H1 (cell line): ENCODE measurements around the gene OPRD1. TPM values are rescaled to one million over a fixed set of nuclear protein-coding genes. Genes with fewer than 3 reads are reported as not detected.

Experiments used
- CTCF ChIA-PET: fragments of 300-600 bp; sonication (Branson Sonifier 250); formaldehyde crosslinking; loops from one replicate; lab custom pipeline; 2021; ENCODE audit not compliant: partially characterized antibody; lab: Charles Lee
- POLR2A ChIA-PET: fragments of 300-600 bp; sonication (Branson Sonifier 250); formaldehyde crosslinking; loops from one replicate; lab custom pipeline; 2021; ENCODE audit warnings: inconsistent platforms; ENCODE audit not compliant: partially characterized antibody; lab: Charles Lee
- DNase-seq, 2 experiments: peaks; one replicate each; pipeline versions ENCODE4 v3.0.0 to v3.0.0-alpha.2; 2010 to 2022; ENCODE audit warnings: low spot score in 2 of 2, low read depth in 1 of 2, mixed read lengths in 1 of 2
- FAIRE-seq: peaks from 2 replicates; lab custom pipeline; 2011; peaks lifted over from hg19 to GRCh38; lab: Jason Lieb, UNC
- H2AFZ ChIP-seq: 2 replicates; pipeline ENCODE4 v1.8.1; 2012; ENCODE audit warnings: low read length, inconsistent platforms
- H2AK5ac ChIP-seq: 2 replicates; pipeline ENCODE4 v1.6.1; 2013; ENCODE audit warnings: low read depth, low read length
- H2BK120ac ChIP-seq: replicated peaks from 2 replicates; pipeline ENCODE3; 2013; ENCODE audit warnings: low read depth, low read length, inconsistent platforms
- H2BK12ac ChIP-seq: 2 replicates; pipeline ENCODE4 v1.6.1; 2013; ENCODE audit warnings: low read depth, low read length
- H2BK15ac ChIP-seq: 2 replicates; pipeline ENCODE4 v1.6.1; 2013; ENCODE audit warnings: low read length
- H2BK20ac ChIP-seq: 2 replicates; pipeline ENCODE4 v1.6.1; 2013; ENCODE audit warnings: low read length
- H2BK5ac ChIP-seq: 2 replicates; pipeline ENCODE4 v1.6.1; 2013; ENCODE audit warnings: low read depth, low read length
- H3K14ac ChIP-seq: 2 replicates; pipeline ENCODE4 v1.6.1; 2013; ENCODE audit warnings: inconsistent platforms; ENCODE audit not compliant: insufficient read length
- H3K18ac ChIP-seq: 2 replicates; pipeline ENCODE4 v1.6.1; 2013; ENCODE audit warnings: low read length; ENCODE audit errors: extremely low read depth
- H3K23ac ChIP-seq: 2 replicates; pipeline ENCODE4 v1.6.1; 2013; ENCODE audit warnings: inconsistent platforms; ENCODE audit not compliant: insufficient read length
- H3K23me2 ChIP-seq: 2 replicates; pipeline ENCODE4 v1.6.1; 2013; ENCODE audit warnings: low read depth, low read length
- H3K27ac ChIP-seq: 2 replicates; pipeline ENCODE4 v1.6.1; 2011; ENCODE audit warnings: low read depth, low read length, inconsistent platforms
- H3K27me3 ChIP-seq, 4 experiments: replicated peaks in 1 of 4; 1 replicate in 1 of 4; 2 replicates in 3 of 4; pipeline versions ENCODE4 v1.6.1 to v1.8.1; 2011 to 2013; ENCODE audit warnings: low read length in 3 of 4, mild to moderate bottlenecking in 3 of 4, inconsistent platforms in 2 of 4, mixed read lengths in 2 of 4, moderate library complexity in 1 of 4; ENCODE audit not compliant: control insufficient read depth in 3 of 4, insufficient read depth in 3 of 4; ENCODE audit errors: extremely low read depth in 1 of 4
- H3K36me3 ChIP-seq, 4 experiments: 2 replicates each; pipeline versions ENCODE4 v1.6.1 to v1.8.1; 2011 to 2013; ENCODE audit warnings: mild to moderate bottlenecking in 4 of 4, low read length in 3 of 4, moderate library complexity in 2 of 4, control low read depth in 1 of 4, inconsistent platforms in 1 of 4; ENCODE audit not compliant: insufficient read depth in 4 of 4, control insufficient read depth in 2 of 4
- H3K4ac ChIP-seq: replicated peaks from 2 replicates; pipeline ENCODE3; 2013; ENCODE audit warnings: low read length, low read depth, mixed read lengths, inconsistent platforms; ENCODE audit not compliant: insufficient read length
- H3K4me1 ChIP-seq, 4 experiments: replicated peaks in 1 of 4; 1 replicate in 1 of 4; 2 replicates in 3 of 4; pipeline versions ENCODE4 v1.6.1 to v1.8.1; 2011 to 2013; ENCODE audit warnings: low read length in 3 of 4, inconsistent platforms in 2 of 4, mixed read lengths in 1 of 4; ENCODE audit not compliant: insufficient read depth in 4 of 4, control insufficient read depth in 3 of 4
- H3K4me2 ChIP-seq, 2 experiments: 2 replicates each; pipeline versions ENCODE4 v1.6.1 to v1.8.1; 2011 to 2013; ENCODE audit warnings: low read depth in 2 of 2, low read length in 2 of 2, control low read depth in 1 of 2, inconsistent platforms in 1 of 2, mild to moderate bottlenecking in 1 of 2; ENCODE audit not compliant: insufficient read depth in 1 of 2
- H3K4me3 ChIP-seq, 4 experiments: fragments of 200-600, 300-600 bp in 1 of 4; sonication (generic), shearing (Covaris generic), sonication (Bioruptor Twin) in 1 of 4; 2 replicates each; pipeline versions ENCODE4 v1.5.1 to v1.8.1; 2011 to 2016; ENCODE audit warnings: low read length in 4 of 4, low read depth in 3 of 4, control low read depth in 2 of 4, inconsistent platforms in 2 of 4, mild to moderate bottlenecking in 2 of 4, mixed read lengths in 1 of 4, moderate library complexity in 1 of 4; ENCODE audit not compliant: insufficient read depth in 2 of 4; ENCODE audit errors: extremely low read depth in 1 of 4
- H3K56ac ChIP-seq: replicated peaks from 2 replicates; pipeline ENCODE3; 2013; ENCODE audit warnings: low read depth, mild to moderate bottlenecking, mixed read lengths, low read length, inconsistent platforms; ENCODE audit not compliant: insufficient read length
- H3K79me1 ChIP-seq: 2 replicates; pipeline ENCODE4 v1.6.1; 2013; ENCODE audit warnings: low read depth, low read length, control low read depth
- H3K79me2 ChIP-seq, 2 experiments: 2 replicates each; pipeline versions ENCODE4 v1.6.1 to v1.8.1; 2012 to 2013; ENCODE audit warnings: low read length in 2 of 2, mild to moderate bottlenecking in 2 of 2, inconsistent platforms in 1 of 2; ENCODE audit not compliant: insufficient read depth in 2 of 2, control insufficient read depth in 1 of 2
- H3K9ac ChIP-seq, 4 experiments: replicated peaks in 1 of 4; 1 replicate in 1 of 4; 2 replicates in 3 of 4; pipeline versions ENCODE4 v1.6.1 to v1.8.1; 2011 to 2013; ENCODE audit warnings: low read depth in 3 of 4, low read length in 3 of 4, control low read depth in 2 of 4, mild to moderate bottlenecking in 2 of 4, moderate library complexity in 2 of 4, inconsistent platforms in 1 of 4; ENCODE audit errors: extremely low read depth in 1 of 4
- H3K9me3 ChIP-seq, 2 experiments: 2 replicates each; pipeline versions ENCODE4 v1.6.1 to v1.8.1; 2012 to 2013; ENCODE audit warnings: mild to moderate bottlenecking in 2 of 2, moderate library complexity in 2 of 2, control low read depth in 1 of 2, inconsistent platforms in 1 of 2, low read depth in 1 of 2, low read length in 1 of 2, mixed read lengths in 1 of 2; ENCODE audit not compliant: insufficient read depth in 2 of 2
- H4K20me1 ChIP-seq, 2 experiments: replicated peaks in 1 of 2; 2 replicates each; pipeline versions ENCODE3 to v1.8.1; 2011 to 2013; ENCODE audit warnings: inconsistent platforms in 2 of 2, low read length in 2 of 2, mild to moderate bottlenecking in 1 of 2; ENCODE audit not compliant: insufficient read depth in 2 of 2, control insufficient read depth in 1 of 2
- H4K5ac ChIP-seq: 2 replicates; pipeline ENCODE4 v1.6.1; 2013; ENCODE audit warnings: low read length, low read depth, mixed read lengths, inconsistent platforms; ENCODE audit not compliant: insufficient read length
- H4K8ac ChIP-seq: 2 replicates; pipeline ENCODE4 v1.8.0; 2013; ENCODE audit warnings: mild to moderate bottlenecking, moderate library complexity, low read length, inconsistent platforms; ENCODE audit not compliant: insufficient read depth; ENCODE audit errors: extremely low read depth
- H4K91ac ChIP-seq: replicated peaks from 2 replicates; pipeline ENCODE3; 2013; ENCODE audit warnings: low read length, mixed read lengths, inconsistent platforms; ENCODE audit not compliant: insufficient read length
- BACH1 ChIP-seq: IDR thresholded peaks from 2 replicates; pipeline ENCODE4 v1.6.1; 2012; ENCODE audit warnings: low read length, improper control_type of control experiment
- CHD2 ChIP-seq: IDR thresholded peaks from 2 replicates; pipeline ENCODE4 v1.6.1; 2012; ENCODE audit warnings: low read length, improper control_type of control experiment
- KDM1A ChIP-seq: fragments of 200-600, 300-600 bp; sonication (generic); IDR thresholded peaks from 2 replicates; pipeline ENCODE4 v1.7.1; 2016; ENCODE audit warnings: mild to moderate bottlenecking, low read length, borderline replicate concordance
- NRF1 ChIP-seq: IDR thresholded peaks from 2 replicates; pipeline ENCODE4 v1.6.1; 2011; ENCODE audit warnings: mild to moderate bottlenecking, low read depth, low read length, improper control_type of control experiment
- RAD21 ChIP-seq, 2 experiments: IDR thresholded peaks in 1 of 2; conservative IDR thresholded peaks in 1 of 2; 2 replicates each; pipeline ENCODE4 v1.6.1; 2011; ENCODE audit warnings: low read depth in 2 of 2, low read length in 2 of 2, improper control_type of control experiment in 1 of 2, inconsistent platforms in 1 of 2, mild to moderate bottlenecking in 1 of 2, moderate library complexity in 1 of 2
- RFX5 ChIP-seq: IDR thresholded peaks from 2 replicates; pipeline ENCODE4 v1.6.1; 2011; ENCODE audit warnings: low read depth, low read length, improper control_type of control experiment, borderline replicate concordance
- RXRA ChIP-seq: IDR thresholded peaks from 2 replicates; pipeline ENCODE4 v1.6.1; 2011; ENCODE audit warnings: low read depth, mild to moderate bottlenecking, low read length, moderate library complexity; ENCODE audit not compliant: insufficient read depth
- WGBS, 2 experiments: shearing (Covaris generic) in 1 of 2; methylation state at CpG; one replicate each; pipeline versions ENCODE4 v1.1.6 to v1.1.7; 2013 to 2015; ENCODE audit warnings: low lambda C conversion rate in 2 of 2, mixed read lengths in 2 of 2, inconsistent platforms in 1 of 2, low coverage in 1 of 2, missing lambda C conversion rate in 1 of 2; ENCODE audit not compliant: insufficient replicate concordance in 2 of 2, insufficient coverage in 1 of 2, insufficient read length in 1 of 2; ENCODE audit errors: extremely low coverage in 1 of 2, missing lambda C conversion rate in 1 of 2; 5-methylcytosine and 5-hydroxymethylcytosine counted together
- polyA plus RNA-seq, 7 experiments: library from polyadenylated mRNA; depleted of rRNA in 3 of 7; stranded (reverse) in 5 of 7; unstranded in 2 of 7; fragments of >200 nt in 5 of 7; fragments of 200-250 nt in 2 of 7; gene quantifications; 1 replicate in 5 of 7; 2 replicates in 1 of 7; 4 replicates in 1 of 7; pipeline versions ENCODE4 v1.2.1 to v1.2.3, GENCODE V29; 2011 to 2013; ENCODE audit warnings: missing spikeins in 2 of 7, mixed read lengths in 2 of 7
- total RNA-seq: library from RNA; stranded (reverse); fragmentation: NEBNext Ultra II Directional; extraction: Animal tissue kit (Norgen Biotek cat#: 25700); gene quantifications from 2 replicates; pipeline ENCODE4 v1.2.1, GENCODE V29; 2021

The OPRD1 gene
- total and polyA plus RNA-seq, 2 of the 8 experiments (the other 6 are each of a cell fraction or from before 2014, with no cell fraction given): 2.6 to 3.7 TPM

DNA sequence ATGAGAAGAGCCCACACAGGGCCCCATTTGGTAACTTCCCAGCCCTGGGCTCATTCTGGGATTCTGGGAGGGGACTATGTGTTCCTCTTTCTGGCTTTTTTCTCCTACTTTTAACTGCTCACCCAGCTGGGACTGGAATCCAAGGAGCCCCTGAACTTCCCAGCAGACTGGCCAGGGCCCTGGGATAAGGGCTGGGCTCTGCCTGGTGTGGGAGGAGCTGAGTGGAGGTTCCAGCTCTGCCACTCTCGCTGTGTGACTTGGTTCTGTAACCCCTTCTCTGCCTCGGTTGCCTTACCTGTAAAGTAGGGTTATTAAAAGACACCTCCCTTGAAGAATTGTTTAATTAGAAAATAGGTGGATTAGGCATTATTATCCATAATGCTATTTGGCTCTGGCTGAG is 82.8 kb downstream of the OPRD1 start:
- no peaks in the 10 kb centered on the region for H3K79me1 ChIP-seq
- no peak overlapping the region for H3K18ac ChIP-seq
- H3K9ac ChIP-seq: no peak overlapping the region
- no peak overlapping the region for H2BK120ac ChIP-seq
- no peaks in the 10 kb centered on the region for H4K20me1 ChIP-seq
- H3K79me2 ChIP-seq: no peaks in the 10 kb centered on the region
- H3K27me3 ChIP-seq: no peaks in the 10 kb centered on the region
- H3K4ac ChIP-seq: no peak overlapping the region
- no peak overlapping the region for H2BK5ac ChIP-seq
- H2BK15ac ChIP-seq: no peak overlapping the region
- POLR2A ChIA-PET: interaction anchor here (1.7 to 3.4 kb wide), 2 partner anchors 11 to 19 kb away, joined by 4 to 16 read pairs; partner anchors contain the start of gene EPB41
- no peak overlapping the region for H3K27ac ChIP-seq
- no peaks in the 10 kb centered on the region for H3K9me3 ChIP-seq
- 85% methylated on average over 2 of the region's 2 CpGs; no CpG with 5 or more reads in 1 of the 2 experiments for WGBS, 2 experiments
- peaks cover 0 to 3% (median 1%) of the 10 kb centered on the region in 4 experiments; a peak in 2 of 7 replicates for H3K4me1 ChIP-seq
- no peak overlapping the region for H3K4me2 ChIP-seq
- no peak overlapping the region for H2AFZ ChIP-seq
- TF ChIP-seq RXRA: no peak
- TF ChIP-seq CHD2: no peak
- no peak for TF ChIP-seq RFX5
- no peak for TF ChIP-seq BACH1
- no peak for TF ChIP-seq RAD21 (IDR thresholded peaks at IDR 0.05 in 1 of 2, conservative IDR thresholded peaks at IDR 0.05 in 1 of 2; ENCODE audit: low read depth in 2 of 2, low read length in 2 of 2)
- no peak for TF ChIP-seq KDM1A
- no peak for TF ChIP-seq NRF1
- no peak overlapping the region for H4K5ac ChIP-seq
- H3K23ac ChIP-seq: no peak overlapping the region
- no peak overlapping the region for H3K4me3 ChIP-seq
- FAIRE-seq (no peak), DNase-seq (no peak)
- no peak overlapping the region for H3K56ac ChIP-seq
- H4K91ac ChIP-seq: no peak overlapping the region
- CTCF ChIA-PET: interaction anchor here (0.6 to 12.1 kb wide), 12 partner anchors 13 to 200 kb away, joined by 3 to 130 read pairs (median 4); partner anchors contain the start of gene EPB41
- H2BK20ac ChIP-seq: no peak overlapping the region
- no peak overlapping the region for H2AK5ac ChIP-seq
- H4K8ac ChIP-seq: no peak overlapping the region; the same call in 1 of the 2 replicates
- no peaks in the 10 kb centered on the region for H3K36me3 ChIP-seq
- H3K14ac ChIP-seq: no peak overlapping the region
- no peaks in the 10 kb centered on the region for H3K23me2 ChIP-seq
- H2BK12ac ChIP-seq: no peak overlapping the region
